ENCODE data around the gene ZMPSTE24. TPM values are rescaled to one million over a fixed set of nuclear protein-coding genes. Genes with fewer than 3 reads are reported as not detected.

Gene ZMPSTE24
- total and polyA plus RNA-seq, 2 of the 4 experiments (the other 2 are of a cell fraction), result 21.0 to 28.9 TPM

GRCh38 chr1:40310983-40311642 lies 53.1 kb downstream of the ZMPSTE24 start:
- H3K56ac ChIP-seq (ENCODE audit: extremely low read depth, insufficient read depth, low read length), result no peak overlapping the region
- in situ Hi-C loops (cut with MboI; ENCODE audit: low sequenced_read_pairs) (no loop called here), dilution Hi-C loops (cut with HindIII; ENCODE audit: low sequenced_read_pairs, unreplicated experiment) (no loop called here), intact Hi-C loops (cut with micrococcal nuclease) (no loop called here)
- no peak overlapping the region for H3K23ac ChIP-seq (ENCODE audit: low read depth, low read length)
- no peak overlapping the region for H3K18ac ChIP-seq (ENCODE audit: low read depth, low read length)
- no peak overlapping the region for H4K91ac ChIP-seq (ENCODE audit: insufficient read depth, low read depth, low read length)
- no peak overlapping the region for H3K4me3 ChIP-seq (ENCODE audit: insufficient read depth, low read depth, low read length)
- no peak overlapping the region for H3K27ac ChIP-seq (ENCODE audit: insufficient read depth, low read length)
- DNase-seq (no peak), ATAC-seq (ENCODE audit: low read depth) (no peak)
- no peak overlapping the region for H2AK9ac ChIP-seq (replicated peaks; ENCODE audit: low read depth, low read length, poor library complexity)
- H3K14ac ChIP-seq (replicated peaks; ENCODE audit: low read depth, low read length), result no peak overlapping the region
- no peak overlapping the region for H3K4me2 ChIP-seq (ENCODE audit: low read depth, low read length)
- no peak overlapping the region for H2AK5ac ChIP-seq (ENCODE audit: low read depth, low read length)
- no peaks in the 10 kb centered on the region for H4K20me1 ChIP-seq (ENCODE audit: insufficient read depth, low read length)
- peaks cover 3% of the 10 kb centered on the region; the same call in 1 of the 2 replicates for H3K9me1 ChIP-seq (ENCODE audit: insufficient read depth, low read length)
- H3K4ac ChIP-seq (ENCODE audit: low read depth, low read length), result no peak overlapping the region
- ChIA-PET POLR2A (ENCODE audit: unreplicated experiment) (no interaction called here), CTCF (interaction anchor here (0.5 kb wide), 1 partner anchor 221 kb away, joined by 3 read pairs; no protein-coding TSS in a partner anchor)
- no peaks in the 10 kb centered on the region for H3K36me3 ChIP-seq (ENCODE audit: control insufficient read depth, insufficient read depth, low read length)
- no peak overlapping the region for H2BK15ac ChIP-seq (ENCODE audit: low read depth, low read length)
- no peak overlapping the region for H4K8ac ChIP-seq (ENCODE audit: low read depth in 2 of 2, low read length in 2 of 2)
- 0 out of 2 replicates have a peak, but pooled peaks have one; percentile 1 for TF ChIP-seq CTCF (conservative IDR thresholded peaks at IDR 0.05; ENCODE audit: low read depth, low read length)
- no peak for TF ChIP-seq POLR2A (IDR thresholded peaks at IDR 0.05; ENCODE audit: low read depth, low read length)
- WGBS, 2 experiments (ENCODE audit: extremely low coverage in 2 of 2, insufficient read length in 1 of 2), result 86% methylated on average over 6 of the region's 22 CpGs; no CpG with 5 or more reads in 1 of the 2 experiments
- H3K27me3 ChIP-seq (ENCODE audit: control insufficient read depth, insufficient read depth, low read length), result peaks cover 5% of the 10 kb centered on the region
- H4K5ac ChIP-seq (ENCODE audit: low read depth, low read length), result no peak overlapping the region
- no peaks in the 10 kb centered on the region for H3K9me3 ChIP-seq (ENCODE audit: control insufficient read depth, insufficient read depth, low read length)
- BruUV-seq (replicated peaks), result no TSS peak
- no peak overlapping the region for H2BK120ac ChIP-seq (ENCODE audit: low read depth, low read length)
- H3K79me1 ChIP-seq (ENCODE audit: low read depth in 1 of 2, low read length in 2 of 2), result no peaks in the 10 kb centered on the region
- peaks cover 10% of the 10 kb centered on the region; the same call in 1 of the 2 replicates for H3K4me1 ChIP-seq (ENCODE audit: control insufficient read depth, insufficient read depth, low read length)
- no peak overlapping the region for H2BK5ac ChIP-seq (ENCODE audit: low read depth, low read length, poor library complexity, severe bottlenecking)
- peak overlapping the region; percentile 48 for H2AFZ ChIP-seq (replicated peaks; ENCODE audit: low read length, poor library complexity)
- H3K9ac ChIP-seq (ENCODE audit: low read depth, low read length), result no peak overlapping the region
- no peak overlapping the region for H2BK20ac ChIP-seq (ENCODE audit: low read depth, low read length)
